IMR-90 (cell line): Measurements from ENCODE around the gene DDX42. TPM values are rescaled to one million over a fixed set of nuclear protein-coding genes. Genes with fewer than 3 reads are reported as not detected.

Experiments used
- ATAC-seq: fragments of 200-7000 bp; cut with Tn5 transposase; 2 replicates; pipeline ENCODE4 v1.9.1; 2020; ENCODE audit warnings: low read depth, mild to moderate bottlenecking, moderate library complexity
- BruUV-seq: library from RNA; stranded (reverse); fragments of 400-500 nt; replicated peaks from 2 replicates; lab custom pipeline; 2021; lab: Mats Ljungman, UMichigan
- CTCF ChIA-PET: fragments of 300-600 bp; formaldehyde crosslinking; extraction: SDS; loops from one replicate; lab custom pipeline; 2021; ENCODE audit warnings: antibody characterized with exemption; lab: Yijun Ruan, JAX
- POLR2A ChIA-PET: fragments of 300-600 bp; sonication (Branson Sonifier 250); formaldehyde crosslinking; loops from one replicate; lab custom pipeline; 2022; ENCODE audit warnings: antibody characterized with exemption; ENCODE audit not compliant: unreplicated experiment; lab: Charles Lee
- DNase-seq: peaks from one replicate; pipeline ENCODE4 v3.0.0; 2013
- H2AFZ ChIP-seq: replicated peaks from 2 replicates; pipeline ENCODE3; 2013; ENCODE audit warnings: low read length, mild to moderate bottlenecking; ENCODE audit not compliant: poor library complexity
- H2AK5ac ChIP-seq: 2 replicates; pipeline ENCODE4 v1.6.1; 2013; ENCODE audit warnings: low read depth, low read length, inconsistent platforms
- H2AK9ac ChIP-seq: replicated peaks from 2 replicates; pipeline ENCODE3; 2013; ENCODE audit warnings: mild to moderate bottlenecking, low read depth, low read length, moderate library complexity; ENCODE audit not compliant: poor library complexity
- H2BK120ac ChIP-seq: 2 replicates; pipeline ENCODE4 v1.6.1; 2013; ENCODE audit warnings: low read depth, low read length, inconsistent platforms
- H2BK15ac ChIP-seq: 3 replicates; pipeline ENCODE4 v1.6.1; 2013; ENCODE audit warnings: low read depth, low read length, inconsistent platforms
- H2BK20ac ChIP-seq: 2 replicates; pipeline ENCODE4 v1.6.1; 2013; ENCODE audit warnings: low read depth, mild to moderate bottlenecking, inconsistent platforms, low read length, moderate library complexity
- H2BK5ac ChIP-seq: 2 replicates; pipeline ENCODE4 v1.6.1; 2013; ENCODE audit warnings: mild to moderate bottlenecking, low read depth, low read length, inconsistent platforms; ENCODE audit not compliant: poor library complexity, severe bottlenecking
- H3K14ac ChIP-seq: replicated peaks from 2 replicates; pipeline ENCODE4 v1.6.1; 2013; ENCODE audit warnings: low read depth, low read length, inconsistent platforms
- H3K18ac ChIP-seq: 2 replicates; pipeline ENCODE4 v1.6.1; 2013; ENCODE audit warnings: low read depth, low read length, control low read depth
- H3K23ac ChIP-seq: 2 replicates; pipeline ENCODE4 v1.6.1; 2013; ENCODE audit warnings: low read depth, low read length, inconsistent platforms
- H3K27ac ChIP-seq: 2 replicates; pipeline ENCODE4 v1.5.1; 2013; ENCODE audit warnings: mild to moderate bottlenecking, control low read depth, low read length; ENCODE audit not compliant: insufficient read depth
- H3K27me3 ChIP-seq: 2 replicates; pipeline ENCODE4 v1.6.1; 2013; ENCODE audit warnings: low read length; ENCODE audit not compliant: control insufficient read depth, insufficient read depth
- H3K36me3 ChIP-seq: 2 replicates; pipeline ENCODE4 v1.6.1; 2013; ENCODE audit warnings: low read length, mixed read lengths; ENCODE audit not compliant: control insufficient read depth, insufficient read depth
- H3K4ac ChIP-seq: 2 replicates; pipeline ENCODE4 v1.6.1; 2013; ENCODE audit warnings: low read depth, low read length, inconsistent platforms
- H3K4me1 ChIP-seq: 2 replicates; pipeline ENCODE4 v1.6.1; 2013; ENCODE audit warnings: low read length, mixed read lengths; ENCODE audit not compliant: control insufficient read depth, insufficient read depth
- H3K4me2 ChIP-seq: 2 replicates; pipeline ENCODE4 v1.6.1; 2013; ENCODE audit warnings: low read depth, mild to moderate bottlenecking, control low read depth, low read length, moderate library complexity
- H3K4me3 ChIP-seq: 2 replicates; pipeline ENCODE4 v1.5.1; 2013; ENCODE audit warnings: low read depth, mild to moderate bottlenecking, control low read depth, low read length, moderate library complexity; ENCODE audit not compliant: insufficient read depth
- H3K56ac ChIP-seq: 2 replicates; pipeline ENCODE4 v1.6.1; 2013; ENCODE audit warnings: low read length, inconsistent platforms; ENCODE audit not compliant: insufficient read depth; ENCODE audit errors: extremely low read depth
- H3K79me1 ChIP-seq, 2 experiments: 2 replicates each; pipeline ENCODE4 v1.6.1; 2013; ENCODE audit warnings: low read length in 2 of 2, inconsistent platforms in 1 of 2, low read depth in 1 of 2
- H3K9ac ChIP-seq: 2 replicates; pipeline ENCODE4 v1.6.1; 2013; ENCODE audit warnings: low read depth, low read length, control low read depth
- H3K9me1 ChIP-seq: 2 replicates; pipeline ENCODE4 v1.6.1; 2013; ENCODE audit warnings: low read length, inconsistent platforms; ENCODE audit not compliant: insufficient read depth
- H3K9me3 ChIP-seq: 2 replicates; pipeline ENCODE4 v1.6.1; 2013; ENCODE audit warnings: low read length; ENCODE audit not compliant: control insufficient read depth, insufficient read depth
- H4K20me1 ChIP-seq: 2 replicates; pipeline ENCODE4 v1.6.1; 2013; ENCODE audit warnings: low read length, inconsistent platforms; ENCODE audit not compliant: insufficient read depth
- H4K5ac ChIP-seq: 2 replicates; pipeline ENCODE4 v1.6.1; 2013; ENCODE audit warnings: mild to moderate bottlenecking, low read depth, low read length, control low read depth
- H4K8ac ChIP-seq, 2 experiments: 2 replicates each; pipeline ENCODE4 v1.6.1; 2013; ENCODE audit warnings: low read depth in 2 of 2, low read length in 2 of 2, control low read depth in 1 of 2, inconsistent platforms in 1 of 2
- H4K91ac ChIP-seq: 2 replicates; pipeline ENCODE4 v1.6.1; 2013; ENCODE audit warnings: low read depth, low read length, inconsistent platforms; ENCODE audit not compliant: insufficient read depth
- BHLHE40 ChIP-seq: fragments of 150-350 bp; IDR thresholded peaks from 2 replicates; pipeline ENCODE4 v1.6.1; 2016; ENCODE audit warnings: mild to moderate bottlenecking, low read depth, low read length
- CEBPB ChIP-seq: IDR thresholded peaks from 2 replicates; pipeline ENCODE4 v1.6.1; 2012; ENCODE audit warnings: low read depth, low read length, improper control_type of control experiment
- CHD1 ChIP-seq: IDR thresholded peaks from 2 replicates; pipeline ENCODE4 v1.6.1; 2012; ENCODE audit warnings: low read depth, low read length, improper control_type of control experiment
- ELK1 ChIP-seq: fragments of 150-350 bp; IDR thresholded peaks from 2 replicates; pipeline ENCODE4 v1.6.1; 2016; ENCODE audit warnings: low read depth, mild to moderate bottlenecking, low read length, moderate library complexity, borderline replicate concordance
- FOS ChIP-seq: fragments of 150-350 bp; IDR thresholded peaks from 2 replicates; pipeline ENCODE4 v1.6.1; 2016; ENCODE audit warnings: low read depth, low read length
- MAFK ChIP-seq: IDR thresholded peaks from 2 replicates; pipeline ENCODE4 v1.6.1; 2012; ENCODE audit warnings: low read depth, low read length, improper control_type of control experiment
- MAZ ChIP-seq: IDR thresholded peaks from 2 replicates; pipeline ENCODE4 v1.6.1; 2012; ENCODE audit warnings: low read depth, mild to moderate bottlenecking, low read length, improper control_type of control experiment, moderate library complexity, borderline replicate concordance
- NFE2L2 ChIP-seq: fragments of 150-350 bp; IDR thresholded peaks from 2 replicates; pipeline ENCODE4 v1.6.1; 2016; ENCODE audit warnings: low read depth, mild to moderate bottlenecking, low read length
- POLR2A ChIP-seq: IDR thresholded peaks from 2 replicates; pipeline ENCODE4 v1.6.1; 2012; ENCODE audit warnings: mild to moderate bottlenecking, low read depth, low read length
- RAD21 ChIP-seq: IDR thresholded peaks from 2 replicates; pipeline ENCODE4 v1.6.1; 2012; ENCODE audit warnings: low read length, improper control_type of control experiment
- RCOR1 ChIP-seq: IDR thresholded peaks from 2 replicates; pipeline ENCODE4 v1.6.1; 2012; ENCODE audit warnings: mild to moderate bottlenecking, low read length, improper control_type of control experiment; ENCODE audit not compliant: insufficient replicate concordance
- RFX5 ChIP-seq: IDR thresholded peaks from 2 replicates; pipeline ENCODE4 v1.8.0; 2012; ENCODE audit warnings: low read depth, mild to moderate bottlenecking, low read length, moderate library complexity
- SMC3 ChIP-seq: fragments of 150-350 bp; IDR thresholded peaks from 2 replicates; pipeline ENCODE4 v1.6.1; 2016; ENCODE audit warnings: low read depth, mild to moderate bottlenecking, antibody characterized with exemption, low read length, moderate library complexity
- USF2 ChIP-seq: fragments of 150-350 bp; IDR thresholded peaks from 2 replicates; pipeline ENCODE4 v1.6.1; 2017; ENCODE audit warnings: mild to moderate bottlenecking, antibody characterized with exemption, low read length, low read depth
- WGBS, 2 experiments: methylation state at CpG; one replicate each; pipeline versions ENCODE4 v1.1.5 to v1.1.7; 2013; ENCODE audit warnings: missing lambda C conversion rate in 2 of 2; ENCODE audit not compliant: insufficient read length in 1 of 2; ENCODE audit errors: extremely low coverage in 2 of 2; 5-methylcytosine and 5-hydroxymethylcytosine counted together
- dilution Hi-C: fragments of 300-500 bp; cut with HindIII; formaldehyde crosslinking; loops from one replicate; pipeline ENCODE4 v1.14.3; 2018; ENCODE audit warnings: low sequenced_read_pairs; ENCODE audit not compliant: unreplicated experiment
- in situ Hi-C: fragments of 300-500 bp; cut with MboI; formaldehyde crosslinking; loops from 3 replicates; pipeline ENCODE4 v1.14.3; 2019; ENCODE audit warnings: low sequenced_read_pairs, inconsistent platforms, mixed read lengths
- intact Hi-C: fragments of 100-400 bp; cut with micrococcal nuclease; formaldehyde crosslinking; loops from 2 replicates; pipeline ENCODE4 v1.10.0; 2022
- polyA plus RNA-seq, 3 experiments: library from polyadenylated mRNA; depleted of rRNA; stranded (reverse); fragments of >200 nt; gene quantifications; 2 replicates each; pipeline ENCODE4 v1.2.3, GENCODE V29; 2012; ENCODE audit warnings: low replicate concordance in 1 of 3
- total RNA-seq: library from RNA; depleted of rRNA; stranded (reverse); fragments of >200 nt; gene quantifications from 2 replicates; pipeline ENCODE4 v1.2.3, GENCODE V29; 2012
- TF ChIP-seq, protein P1 (sequence below): conservative IDR thresholded peaks from 2 replicates; pipeline ENCODE4 v1.5.1; 2012; ENCODE audit warnings: mild to moderate bottlenecking, low read depth, low read length, improper control_type of control experiment

The DDX42 gene
- total and polyA plus RNA-seq, 2 of the 4 experiments (the other 2 are of a cell fraction), result 75.8 to 91.5 TPM

DNA sequence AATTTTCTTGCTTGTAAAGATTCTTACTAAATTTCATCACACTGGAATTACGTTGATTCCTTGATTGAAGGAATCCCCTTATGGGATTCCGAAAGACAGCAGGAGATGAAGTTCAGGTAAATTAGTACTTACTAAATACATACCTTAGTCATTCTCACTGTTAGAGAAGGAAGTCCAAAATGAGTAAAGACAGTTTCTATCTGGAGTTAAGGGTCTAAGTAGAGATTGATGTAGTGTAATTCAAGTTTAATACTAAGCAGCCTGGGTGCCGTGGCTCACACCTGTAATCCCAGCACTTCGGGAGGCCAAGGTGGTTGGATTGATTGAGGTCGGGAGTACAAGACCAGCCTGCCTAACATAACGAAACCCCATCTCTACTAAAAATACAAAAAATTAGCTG, 9.6 kb downstream of the DDX42 start:
- Histone ChIP-seq H3K23ac (no peak overlapping the region), H3K9me1 (peaks cover 15% of the 10 kb centered on the region), H3K56ac (no peak overlapping the region), H3K27me3 (no peaks in the 10 kb centered on the region), H2BK20ac (no peak overlapping the region), H2AK5ac (no peak overlapping the region), H3K4ac (no peak overlapping the region), H3K9me3 (no peaks in the 10 kb centered on the region), H3K14ac (no peak overlapping the region), H4K5ac (no peak overlapping the region), H3K27ac (no peak overlapping the region), H2BK5ac (no peak overlapping the region), H3K79me1 (peaks cover 13 to 72% of the 10 kb centered on the region in 2 experiments; a peak in 3 of 4 replicates), H4K91ac (no peak overlapping the region), H2AK9ac (no peak overlapping the region), H3K18ac (no peak overlapping the region), H4K8ac (no peak overlapping the region), H2BK120ac (no peak overlapping the region), H4K20me1 (peaks cover 90% of the 10 kb centered on the region), H2BK15ac (no peak overlapping the region), H3K4me2 (no peak overlapping the region), H2AFZ (no peak overlapping the region), H3K4me1 (peaks cover 8% of the 10 kb centered on the region; the same call in 1 of the 2 replicates), H3K36me3 (peaks cover 23% of the 10 kb centered on the region), H3K4me3 (no peak overlapping the region), H3K9ac (no peak overlapping the region)
- 77% methylated on average over 3 of the region's 6 CpGs; no CpG with 5 or more reads in 1 of the 2 experiments for WGBS, 2 experiments
- ChIA-PET CTCF (no interaction called here), POLR2A (interaction anchor here (1.0 kb wide), 1 partner anchor 10 kb away, joined by 3 read pairs; the partner anchor contains the start of genes CCDC47 and DDX42)
- in situ Hi-C loops (no loop called here), dilution Hi-C loops (no loop called here), intact Hi-C loops (no loop called here)
- TF ChIP-seq RFX5 (no peak), RAD21 (no peak), POLR2A (no peak), CEBPB (no peak), RCOR1 (no peak), ELK1 (no peak), CHD1 (no peak), SMC3 (no peak), FOS (no peak), MAZ (no peak), NFE2L2 (no peak), BHLHE40 (no peak), USF2 (no peak), MAFK (no peak)
- TF ChIP-seq, protein P1, sequence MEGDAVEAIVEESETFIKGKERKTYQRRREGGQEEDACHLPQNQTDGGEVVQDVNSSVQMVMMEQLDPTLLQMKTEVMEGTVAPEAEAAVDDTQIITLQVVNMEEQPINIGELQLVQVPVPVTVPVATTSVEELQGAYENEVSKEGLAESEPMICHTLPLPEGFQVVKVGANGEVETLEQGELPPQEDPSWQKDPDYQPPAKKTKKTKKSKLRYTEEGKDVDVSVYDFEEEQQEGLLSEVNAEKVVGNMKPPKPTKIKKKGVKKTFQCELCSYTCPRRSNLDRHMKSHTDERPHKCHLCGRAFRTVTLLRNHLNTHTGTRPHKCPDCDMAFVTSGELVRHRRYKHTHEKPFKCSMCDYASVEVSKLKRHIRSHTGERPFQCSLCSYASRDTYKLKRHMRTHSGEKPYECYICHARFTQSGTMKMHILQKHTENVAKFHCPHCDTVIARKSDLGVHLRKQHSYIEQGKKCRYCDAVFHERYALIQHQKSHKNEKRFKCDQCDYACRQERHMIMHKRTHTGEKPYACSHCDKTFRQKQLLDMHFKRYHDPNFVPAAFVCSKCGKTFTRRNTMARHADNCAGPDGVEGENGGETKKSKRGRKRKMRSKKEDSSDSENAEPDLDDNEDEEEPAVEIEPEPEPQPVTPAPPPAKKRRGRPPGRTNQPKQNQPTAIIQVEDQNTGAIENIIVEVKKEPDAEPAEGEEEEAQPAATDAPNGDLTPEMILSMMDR, result no peak
- DNase-seq, result no peak
- no peak for ATAC-seq
- no TSS peak for BruUV-seq
